ENCODE data around the gene WDR89.
"Not testable (repeated sequence)": the region's sequence is repeated elsewhere in the genome, so short reads cannot be mapped to it uniquely, and the experiment has no call there.

The WDR89 gene

DNA sequence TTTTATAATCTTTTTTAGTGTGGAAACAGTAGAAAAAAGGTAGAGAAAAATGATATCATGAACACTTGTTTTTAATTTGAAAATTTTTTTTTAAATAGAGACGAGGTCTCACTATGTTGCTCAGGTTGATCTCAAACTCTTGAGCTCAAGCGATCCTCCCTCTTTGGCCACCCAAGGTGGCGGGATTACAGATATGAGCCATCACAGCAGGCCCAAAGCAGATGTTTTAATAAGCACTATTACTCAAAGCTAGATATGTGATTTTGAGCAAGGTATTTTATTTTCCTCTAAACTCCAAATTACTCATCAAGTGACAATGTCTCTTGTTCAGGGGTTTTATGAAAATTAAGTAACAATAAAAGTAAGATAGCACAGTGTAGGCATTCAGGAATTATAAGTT is 10.7 kb upstream of the WDR89 start:
- no peak for DNase-seq

DNA sequence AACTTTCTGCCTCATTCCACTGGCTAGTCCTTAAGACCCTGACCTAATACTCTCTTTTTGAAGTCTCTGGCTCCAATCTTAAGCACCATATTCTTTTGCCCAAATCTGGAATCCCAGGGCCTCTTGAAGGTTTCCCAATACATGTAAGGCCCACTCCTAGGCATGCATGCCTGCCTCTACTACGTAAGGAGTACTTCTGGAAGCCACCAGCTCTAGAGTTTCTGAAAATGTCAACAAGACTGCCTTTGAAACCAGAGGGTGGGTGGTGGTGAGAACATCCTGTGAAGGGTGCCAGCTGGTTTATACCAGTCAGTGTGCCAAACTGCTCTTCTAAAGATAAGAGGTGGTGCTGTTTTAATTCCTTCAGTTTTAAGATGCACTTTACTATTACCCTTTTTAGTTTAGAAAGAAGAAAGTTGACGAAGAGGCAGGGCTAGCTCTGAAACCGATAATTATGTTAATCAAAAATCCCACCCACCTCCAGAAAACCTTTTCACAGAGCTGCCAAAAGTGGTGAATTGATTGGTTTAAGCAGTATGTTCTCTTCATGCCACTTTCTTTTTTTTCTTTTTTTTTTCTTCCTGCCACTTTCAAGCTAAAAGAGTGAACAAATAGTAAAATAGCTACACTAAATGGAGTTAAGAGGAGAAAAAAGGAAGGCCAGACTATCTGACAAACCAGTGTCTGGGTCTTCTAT is 8.7 kb upstream of the WDR89 start:
- no peak for DNase-seq

DNA sequence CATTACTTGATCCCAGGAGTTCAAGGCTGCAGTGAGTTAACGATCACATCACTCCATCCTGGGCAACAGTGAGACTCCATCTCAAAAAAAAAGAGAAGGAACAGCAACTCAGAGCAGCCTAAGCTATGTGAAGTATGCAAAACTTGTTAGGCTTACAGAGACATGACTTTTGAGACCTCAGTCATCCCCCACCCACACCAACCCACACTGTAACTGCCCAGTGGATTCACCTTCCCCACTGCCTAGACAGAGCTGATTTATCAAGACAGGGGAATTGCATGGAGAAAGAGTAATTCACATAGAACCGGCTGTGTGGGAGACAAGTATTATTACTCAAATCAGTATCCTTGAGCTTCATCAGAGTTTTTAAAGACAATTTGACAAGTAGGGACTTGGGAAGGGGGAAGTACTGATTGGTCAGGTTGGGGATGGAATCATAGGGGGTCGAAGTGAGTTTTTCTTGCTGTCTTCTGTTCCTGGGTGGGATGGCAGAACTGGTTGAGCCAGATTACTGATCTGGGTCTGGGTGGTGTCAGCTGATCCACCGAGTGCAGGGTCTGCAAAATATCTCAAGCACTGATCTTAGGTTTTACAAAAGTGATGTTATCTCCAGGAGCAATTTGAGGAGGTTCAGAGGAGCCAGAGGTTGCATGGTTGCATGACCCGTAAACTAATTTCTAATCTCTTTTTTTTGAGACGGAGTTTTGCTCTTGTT is 6.2 kb upstream of the WDR89 start:
- no peak for DNase-seq

DNA sequence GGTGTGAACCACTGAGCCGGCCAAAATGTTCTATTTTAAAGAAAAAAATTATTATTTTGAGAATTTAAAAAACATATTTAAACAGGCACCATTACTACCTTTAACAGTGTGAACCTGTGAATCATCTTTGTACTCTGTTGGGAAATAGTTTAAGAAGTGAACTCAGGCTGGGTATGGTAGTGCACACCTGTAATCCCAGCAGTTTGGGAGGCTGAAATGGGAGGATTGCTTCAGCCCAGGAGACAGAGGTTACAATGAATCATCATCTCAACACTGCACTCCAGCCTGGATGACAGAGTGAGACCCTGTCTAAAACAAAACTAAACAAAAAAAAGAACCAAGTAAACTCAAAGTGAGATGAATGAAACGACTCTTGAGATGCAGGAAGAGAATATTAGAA is 3.1 kb upstream of the WDR89 start:
- DNase-seq: no peak

DNA sequence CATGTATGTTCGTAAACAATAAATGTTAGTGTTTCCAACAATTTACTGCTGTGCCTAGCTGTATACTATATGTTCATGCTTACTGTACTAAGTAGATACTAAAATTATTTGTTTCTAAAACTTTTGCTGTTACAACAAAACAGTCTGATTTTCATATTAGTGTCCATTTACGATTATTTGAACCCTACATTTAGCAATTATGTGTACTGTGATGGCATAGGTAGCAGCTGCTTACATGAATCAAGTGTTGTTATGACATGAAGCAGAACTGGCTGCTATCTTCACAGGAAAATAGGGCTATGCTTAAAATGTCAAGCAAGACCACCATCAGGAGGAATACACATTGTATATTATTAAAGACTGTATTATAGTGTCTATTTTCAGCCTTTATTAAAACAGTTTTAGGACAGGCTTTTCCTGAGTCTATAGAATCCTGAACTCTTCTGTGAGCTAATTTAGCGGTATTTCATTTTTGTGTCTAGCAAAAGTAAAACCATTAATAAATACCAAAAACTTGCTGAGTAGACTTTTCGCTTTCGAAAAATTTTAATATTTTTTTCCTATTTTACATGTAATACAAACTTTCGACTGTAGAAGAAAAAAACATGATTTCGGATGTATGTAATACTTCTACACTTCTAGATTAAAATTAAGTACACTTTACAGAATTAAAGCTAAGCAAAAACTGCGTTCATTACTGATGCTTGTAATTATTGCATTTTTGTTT is 1.1 kb upstream of the WDR89 start:
- DNase-seq: no peak

DNA sequence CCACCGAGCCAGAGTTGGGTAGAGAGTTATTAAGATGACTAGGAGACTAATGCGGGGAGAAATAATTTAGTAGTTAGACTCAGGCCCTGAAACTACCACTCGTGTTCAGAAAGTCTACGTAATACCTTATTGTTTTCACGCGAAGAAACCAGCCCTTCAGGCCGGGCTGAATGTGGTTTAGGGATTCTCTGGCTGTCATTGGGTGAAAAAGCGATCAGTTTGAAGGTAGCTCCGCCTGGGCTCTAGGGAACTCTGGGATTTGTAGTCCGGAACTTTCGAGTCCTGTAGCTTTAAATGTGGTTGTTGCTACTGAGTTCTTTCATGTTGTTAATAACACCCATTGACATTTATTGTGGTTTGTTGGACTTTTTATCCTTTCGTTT is 549 bp upstream of the WDR89 start:
- peak; percentile 77 for DNase-seq

DNA sequence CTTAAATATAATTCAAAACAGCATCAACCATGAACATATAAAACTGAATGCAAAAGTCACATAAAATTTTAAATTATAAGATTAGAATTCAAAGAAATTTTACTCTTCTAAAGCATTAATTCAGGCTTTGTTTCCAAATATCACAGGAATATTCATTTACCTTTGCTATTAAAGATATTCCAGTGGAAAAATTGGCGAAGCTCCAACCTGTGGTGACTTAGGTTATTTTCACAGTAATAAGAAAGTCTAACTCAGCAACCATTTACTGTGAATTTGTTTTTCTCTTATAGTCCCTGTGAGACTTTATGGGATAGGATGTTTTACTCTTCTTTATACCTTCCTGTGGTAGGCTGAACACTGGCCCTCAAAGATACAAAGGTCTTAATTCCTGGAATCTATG is 3.2 kb downstream of the WDR89 start:
- no peak for DNase-seq

DNA sequence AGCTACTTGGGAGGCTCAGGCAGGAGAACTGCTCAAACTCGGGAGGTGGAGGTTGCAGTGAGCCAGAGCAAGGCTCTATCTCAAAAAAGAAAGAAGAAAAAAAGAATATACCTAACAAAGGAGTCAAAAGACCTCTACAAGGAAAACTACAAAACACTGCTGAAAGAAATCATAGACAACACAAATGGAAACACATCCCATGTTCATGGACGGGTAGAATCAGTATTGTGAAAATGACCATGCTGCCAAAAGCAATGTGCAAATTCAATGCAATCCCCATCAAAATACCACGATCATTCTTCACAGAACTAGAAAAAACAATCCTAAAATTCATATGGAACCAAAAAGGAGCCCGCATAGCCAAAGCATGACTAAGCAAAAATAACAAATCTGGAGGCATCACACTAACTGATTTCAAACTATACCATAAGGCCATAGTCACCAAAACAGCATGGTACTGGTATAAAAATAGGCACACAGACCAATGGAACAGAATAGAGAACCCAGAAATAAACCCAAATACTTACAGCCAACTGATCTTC is 5.5 kb downstream of the WDR89 start:
- not testable (repeated sequence) for DNase-seq

DNA sequence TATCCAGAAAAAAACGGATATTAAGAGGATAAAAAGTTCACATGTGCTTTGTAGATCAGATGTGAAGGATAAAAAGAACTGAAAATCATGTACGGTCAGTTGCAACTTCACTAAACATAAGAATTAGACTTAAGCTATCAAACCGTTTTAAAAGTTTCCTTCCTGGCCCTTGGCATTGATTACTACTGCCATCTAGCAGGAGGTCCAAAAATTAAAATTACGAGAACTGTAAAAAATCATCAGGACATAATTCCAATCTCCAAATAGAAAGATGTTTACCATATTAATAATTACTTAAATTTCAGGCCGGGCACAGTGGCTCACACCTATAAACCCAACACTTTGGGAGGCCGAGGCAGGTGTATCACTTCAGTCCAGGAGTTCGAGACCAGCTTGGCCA is 7.9 kb downstream of the WDR89 start:
- no peak for DNase-seq

DNA sequence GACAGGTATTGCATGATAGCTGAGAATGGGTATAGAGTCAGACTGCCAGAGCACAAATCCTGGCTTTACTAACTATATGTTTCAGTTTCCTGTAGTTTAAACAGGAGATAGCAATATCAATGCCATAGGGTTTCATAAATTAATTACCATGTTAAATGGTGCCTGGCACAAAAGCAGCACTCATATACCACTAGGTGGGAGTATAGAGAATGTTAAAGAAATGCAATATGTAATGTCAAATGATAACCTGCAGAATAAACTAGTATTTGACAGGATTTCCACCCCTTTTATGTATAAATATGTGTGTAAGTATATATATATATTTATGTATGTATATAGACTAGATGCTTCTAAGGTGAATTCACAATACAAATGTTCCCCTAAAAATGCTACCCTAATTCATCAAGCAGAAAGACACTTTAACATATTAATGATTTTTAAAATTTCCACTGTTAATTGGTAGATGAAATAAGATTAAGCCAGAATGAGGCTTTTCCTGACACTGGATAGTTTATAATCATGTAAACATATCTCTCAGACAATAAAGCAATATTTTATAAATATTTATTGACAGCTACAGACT is 8.6 kb downstream of the WDR89 start:
- DNase-seq: peak; percentile 3

DNA sequence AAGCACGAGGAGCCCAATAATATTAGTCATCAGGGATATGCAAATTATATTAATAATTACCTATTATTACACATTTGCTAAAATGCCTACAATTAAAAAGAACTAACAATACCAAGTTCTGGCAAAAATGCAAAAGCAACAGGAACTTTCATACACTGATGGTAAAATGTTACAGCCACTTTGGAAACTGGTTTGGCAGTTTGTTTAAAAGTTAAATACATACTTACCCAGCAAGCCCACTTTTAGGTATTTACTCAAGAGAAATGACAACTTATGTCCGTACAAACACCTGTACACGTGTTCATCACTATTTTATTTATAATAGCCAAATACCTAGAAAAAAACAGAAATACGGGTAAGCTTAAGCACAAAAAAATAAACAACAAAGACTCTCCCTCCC is 17.0 kb downstream of the WDR89 start:
- DNase-seq: no peak

DNA sequence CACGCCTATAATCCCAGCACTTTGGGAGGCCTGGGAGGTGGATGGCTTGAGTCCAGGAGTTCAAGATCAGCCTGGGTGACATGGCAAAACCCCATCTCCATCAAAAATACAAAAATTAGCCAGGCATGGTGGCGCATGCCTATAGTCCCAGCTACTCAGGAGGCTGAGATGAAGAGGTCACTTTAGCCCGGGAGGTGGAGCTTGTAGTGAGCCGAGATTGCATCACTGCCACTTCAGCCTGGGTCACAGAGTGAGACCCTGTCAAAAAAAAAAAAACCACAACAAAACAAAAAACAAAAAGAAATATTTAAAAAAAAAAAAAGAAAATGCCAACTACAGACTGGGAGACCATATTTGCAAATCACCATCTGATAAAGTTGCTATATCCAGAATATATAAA is 17.5 kb downstream of the WDR89 start:
- DNase-seq: no peak

DNA sequence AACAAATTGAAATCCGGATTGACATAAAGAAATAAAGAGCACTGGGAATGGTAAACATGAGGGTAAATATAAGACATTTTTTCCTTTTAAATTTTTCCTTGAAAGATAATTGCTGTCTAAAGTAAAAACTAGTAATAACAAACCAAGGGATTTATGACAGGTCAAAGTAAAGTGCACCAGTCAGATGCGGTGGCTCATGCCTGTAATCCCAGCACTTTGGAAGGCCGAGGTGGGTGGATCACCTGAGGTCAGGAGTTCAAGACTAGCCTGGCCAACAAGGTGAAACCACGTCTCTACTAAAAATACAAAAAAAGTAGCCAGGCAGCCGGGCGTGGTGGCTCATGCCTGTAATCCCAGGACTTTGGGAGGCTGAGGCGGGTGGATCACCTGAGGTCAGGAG is 19.7 kb downstream of the WDR89 start:
- DNase-seq: not testable (repeated sequence)

DNA sequence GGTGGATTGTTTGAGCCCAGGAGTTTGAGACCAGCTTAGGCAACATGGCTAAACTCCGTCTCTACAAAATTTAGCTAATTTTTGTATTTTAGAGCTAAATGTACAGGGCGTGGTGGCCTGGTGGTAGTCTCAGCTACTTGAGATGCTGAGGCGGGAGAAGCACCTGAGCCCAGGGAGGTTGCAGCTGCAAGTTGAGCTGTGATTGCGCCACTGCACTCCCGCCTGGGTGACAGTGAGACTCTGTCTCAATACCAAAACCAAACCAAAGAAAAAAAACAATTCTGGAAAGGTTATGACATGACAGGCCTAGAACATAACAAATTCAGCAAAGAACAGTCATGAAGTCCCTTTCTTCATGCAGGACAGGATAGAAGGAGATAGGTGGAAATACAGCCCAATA is 25.7 kb downstream of the WDR89 start:
- no peak for DNase-seq

DNA sequence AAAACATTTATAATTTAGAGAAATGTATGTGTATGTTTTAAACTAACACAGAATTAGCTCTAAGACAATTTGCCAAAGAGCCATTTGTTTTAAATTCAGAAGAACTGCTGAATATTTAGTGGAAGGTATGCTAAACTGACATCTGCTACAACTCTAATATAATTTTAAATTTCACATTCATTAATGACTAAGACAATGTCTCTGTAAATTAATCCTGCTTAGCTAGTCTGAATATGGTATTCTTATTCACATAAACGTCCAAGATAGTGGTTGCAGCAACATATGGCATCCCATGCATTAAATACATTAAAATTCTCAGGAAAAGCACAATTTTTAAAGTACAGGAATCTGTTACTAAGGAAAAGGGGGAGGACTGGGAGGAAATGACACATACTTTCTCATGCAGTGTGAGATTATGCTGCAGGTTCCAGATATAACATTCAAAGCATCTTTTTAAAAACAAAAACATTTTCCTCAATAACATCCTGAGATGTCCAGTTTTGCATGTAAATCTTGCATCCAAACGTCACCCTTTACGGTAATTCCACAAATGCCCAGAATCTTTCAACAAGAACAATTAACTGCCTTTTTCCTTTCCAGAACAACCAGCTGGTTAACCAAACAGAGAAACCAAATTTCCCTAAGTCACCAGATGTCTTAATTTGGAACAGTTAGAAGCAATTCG is 26.9 kb downstream of the WDR89 start:
- DNase-seq: no peak

DNA sequence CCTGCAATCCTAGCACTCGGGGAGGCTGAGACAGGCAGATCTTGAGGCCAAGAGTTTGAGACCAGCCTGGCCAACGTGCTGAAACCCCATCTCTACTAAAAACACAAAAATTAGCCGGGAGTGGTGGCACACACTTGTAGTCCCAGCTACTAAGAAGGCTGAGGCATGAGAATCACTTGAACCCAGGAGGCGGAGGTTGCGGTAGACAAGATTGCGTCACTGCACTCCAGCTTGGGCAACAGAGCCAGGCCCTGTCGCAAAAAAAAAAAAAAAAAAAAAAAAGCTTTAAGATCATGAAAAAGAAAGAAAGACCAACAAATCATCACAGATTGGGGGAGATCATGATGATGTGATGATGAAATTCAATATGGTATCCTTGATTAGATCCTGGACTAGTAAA is 30.6 kb downstream of the WDR89 start:
- no peak for DNase-seq

DNA sequence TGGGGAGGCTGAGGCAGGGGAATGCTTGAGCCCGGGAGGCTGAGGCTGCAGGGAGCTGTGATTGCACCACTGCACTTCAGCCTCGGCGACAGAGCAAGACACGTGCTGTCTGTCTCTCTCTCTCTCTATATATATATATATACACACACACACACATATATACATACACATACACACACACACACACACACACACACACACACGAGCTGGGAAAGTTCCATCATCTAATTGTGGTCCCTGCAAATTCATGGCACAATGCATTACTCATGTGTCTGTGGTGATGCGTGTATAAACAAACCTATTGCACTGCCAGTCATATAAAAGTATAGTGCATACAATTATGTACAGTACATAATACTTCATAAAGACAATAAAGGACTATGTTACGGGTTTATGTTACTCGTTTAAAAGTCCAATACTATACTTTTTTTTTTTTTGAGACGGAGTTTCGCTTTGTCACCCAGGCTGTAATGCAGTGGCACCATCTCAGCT is 36.6 kb downstream of the WDR89 start:
- DNase-seq: no peak

DNA sequence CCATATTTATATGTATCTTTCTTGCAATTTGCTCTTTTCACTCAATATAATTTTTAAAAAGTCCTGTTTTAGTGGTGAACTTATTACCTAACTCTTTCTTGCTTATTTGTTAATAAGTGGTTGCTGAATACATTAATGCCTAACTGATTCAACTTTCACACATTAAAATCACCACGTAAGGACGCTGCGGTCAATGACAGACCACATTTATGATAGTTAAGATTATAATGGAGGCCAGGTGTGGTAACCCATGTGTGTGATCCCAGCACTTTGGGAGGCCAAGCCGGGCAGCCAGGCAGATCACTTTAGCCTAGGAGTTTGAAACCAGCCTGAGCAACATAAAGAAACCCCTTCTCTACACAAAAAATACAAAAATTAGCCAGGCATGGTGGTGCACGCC is 37.0 kb downstream of the WDR89 start:
- DNase-seq: no peak

DNA sequence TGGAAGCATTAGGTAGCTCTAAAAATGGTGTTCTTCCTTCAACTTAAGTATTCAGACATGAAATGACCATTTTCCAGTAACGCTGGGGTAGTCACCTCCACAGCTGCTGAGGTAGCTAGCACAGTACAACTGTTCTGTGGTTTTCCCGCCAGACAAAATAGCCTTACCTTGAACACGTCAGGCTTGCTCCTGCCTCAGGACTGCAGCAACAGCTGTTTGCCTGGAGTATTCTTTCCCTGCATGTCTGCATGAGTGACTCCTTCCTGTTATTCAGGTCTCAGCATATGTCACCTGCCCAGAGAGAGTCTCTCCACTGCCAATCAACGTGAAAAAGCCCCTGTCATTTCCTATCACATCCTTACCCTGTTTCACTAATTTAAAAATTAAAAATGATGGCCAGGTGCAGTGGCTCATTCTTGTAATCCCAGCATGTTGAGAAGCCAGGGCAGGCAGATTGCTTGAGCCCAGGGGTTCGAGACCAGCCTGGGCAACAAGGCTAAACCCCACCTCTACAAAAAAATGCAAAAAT is 37.9 kb downstream of the WDR89 start:
- no peak for DNase-seq

DNA sequence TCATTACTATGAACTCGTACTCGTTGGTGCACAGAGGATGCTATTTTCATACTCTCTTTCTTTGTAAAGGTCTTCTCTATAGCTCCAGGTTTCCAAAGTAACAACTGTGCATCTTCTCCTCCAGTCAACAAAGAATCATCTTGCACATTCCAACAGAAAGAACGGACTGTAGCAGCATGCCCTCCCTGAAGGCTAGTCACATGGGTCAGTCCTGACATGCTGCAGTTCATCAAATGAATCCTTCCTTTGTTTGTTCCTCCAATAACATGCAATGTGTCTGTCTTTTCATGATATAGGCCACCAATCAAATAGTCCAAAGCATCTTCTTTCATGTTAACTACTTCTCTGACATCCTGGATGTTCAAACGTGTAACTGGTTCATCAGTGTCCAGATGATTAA is 42.9 kb downstream of the WDR89 start:
- DNase-seq: no peak

DNA sequence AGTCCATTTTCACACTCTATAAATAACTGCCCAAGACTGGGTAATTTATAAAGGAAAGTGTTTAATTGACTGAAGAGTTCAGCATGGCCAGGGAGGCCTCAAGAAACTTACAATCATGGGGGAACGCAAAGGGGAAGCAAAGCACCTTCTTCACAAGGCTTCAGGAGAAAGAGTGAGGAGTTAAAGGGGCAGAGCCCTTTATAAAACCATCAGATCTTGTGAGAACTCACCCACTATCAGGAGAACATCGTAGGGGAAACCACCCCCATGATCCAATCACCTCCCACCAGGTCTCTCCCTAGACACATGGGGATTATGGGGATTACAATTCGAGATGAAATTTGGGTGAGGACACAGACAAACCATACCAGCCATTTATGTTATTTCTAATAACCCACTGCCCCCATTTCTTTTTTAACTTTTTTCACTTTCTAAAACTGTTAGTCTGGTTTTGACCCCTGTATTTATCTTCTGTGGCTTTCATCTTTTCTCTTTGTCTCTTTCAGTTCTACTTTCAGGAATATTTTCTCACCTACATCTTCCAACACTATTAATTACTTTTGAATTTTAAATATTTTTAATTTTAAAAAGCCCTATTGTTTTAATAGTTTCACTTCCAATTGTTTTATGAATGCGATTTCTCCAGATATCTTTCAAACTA is 44.5 kb downstream of the WDR89 start:
- DNase-seq: no peak

All from GDM1 (cell line).